Measurements from ENCODE around the gene MRGPRE.

DNA sequence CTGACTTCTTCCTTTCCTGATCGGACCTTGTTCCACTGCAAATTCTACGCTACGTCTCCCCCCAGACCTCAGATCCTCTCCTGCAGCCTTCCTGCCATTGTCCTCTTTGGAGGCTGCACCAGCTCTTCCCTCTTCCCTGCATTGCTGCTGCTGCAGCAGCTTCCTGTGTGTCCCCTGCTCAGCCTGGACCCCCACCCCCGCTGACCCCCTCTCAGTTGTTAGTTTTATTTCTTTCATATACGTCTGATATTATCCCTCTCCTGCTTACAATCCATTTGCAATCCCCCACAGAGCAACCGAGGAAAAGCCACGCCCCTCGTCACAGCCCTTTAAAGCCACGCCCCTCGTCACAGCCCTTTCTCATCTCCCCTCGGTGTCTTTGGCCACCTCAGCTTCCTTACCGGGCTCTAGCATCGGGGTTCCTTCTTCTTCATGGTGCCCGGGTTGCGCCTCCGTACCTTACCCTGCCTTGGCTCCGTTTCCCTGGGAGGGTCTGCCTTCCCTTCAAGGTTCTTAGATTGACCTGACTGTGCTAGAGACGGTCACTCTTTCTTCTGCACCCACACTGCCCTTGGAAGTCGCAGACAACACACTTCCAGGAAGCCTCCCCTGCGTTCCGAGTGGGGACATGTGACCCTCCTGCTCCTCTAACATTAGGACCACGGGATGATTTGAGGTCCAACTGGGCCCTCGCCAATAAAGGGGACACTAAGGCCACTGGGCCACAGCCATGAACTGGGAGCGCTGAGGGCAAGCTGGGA is 18.4 kb downstream of the MRGPRE start:
- TF ChIP-seq, protein P1, sequence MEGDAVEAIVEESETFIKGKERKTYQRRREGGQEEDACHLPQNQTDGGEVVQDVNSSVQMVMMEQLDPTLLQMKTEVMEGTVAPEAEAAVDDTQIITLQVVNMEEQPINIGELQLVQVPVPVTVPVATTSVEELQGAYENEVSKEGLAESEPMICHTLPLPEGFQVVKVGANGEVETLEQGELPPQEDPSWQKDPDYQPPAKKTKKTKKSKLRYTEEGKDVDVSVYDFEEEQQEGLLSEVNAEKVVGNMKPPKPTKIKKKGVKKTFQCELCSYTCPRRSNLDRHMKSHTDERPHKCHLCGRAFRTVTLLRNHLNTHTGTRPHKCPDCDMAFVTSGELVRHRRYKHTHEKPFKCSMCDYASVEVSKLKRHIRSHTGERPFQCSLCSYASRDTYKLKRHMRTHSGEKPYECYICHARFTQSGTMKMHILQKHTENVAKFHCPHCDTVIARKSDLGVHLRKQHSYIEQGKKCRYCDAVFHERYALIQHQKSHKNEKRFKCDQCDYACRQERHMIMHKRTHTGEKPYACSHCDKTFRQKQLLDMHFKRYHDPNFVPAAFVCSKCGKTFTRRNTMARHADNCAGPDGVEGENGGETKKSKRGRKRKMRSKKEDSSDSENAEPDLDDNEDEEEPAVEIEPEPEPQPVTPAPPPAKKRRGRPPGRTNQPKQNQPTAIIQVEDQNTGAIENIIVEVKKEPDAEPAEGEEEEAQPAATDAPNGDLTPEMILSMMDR (IDR thresholded peaks at IDR 0.05): no peak
- TF ChIP-seq ZFX (IDR thresholded peaks at IDR 0.05; ENCODE audit: borderline replicate concordance): no peak

All from 22Rv1 (cell line).